ENCODE measurements around the gene CD19.

CD19 gene

GRCh38 chr16:28924762-28925385 is 6.9 kb upstream of the CD19 start, which contains the start of gene RABEP2:
Gene RABEP2 (minus strand): TSS chr16:28925238. CDS start chr16:28925163, 75 bp downstream.
- TF ChIP-seq CTCF (IDR thresholded peaks at IDR 0.05), result no peak

- no peak for TF ChIP-seq CTCF (IDR thresholded peaks at IDR 0.05)
These were observed 6.2 kb upstream of the CD19 start for GRCh38 chr16:28925386-28926228.

- TF ChIP-seq CTCF (IDR thresholded peaks at IDR 0.05), result no peak
These were observed 4.0 kb upstream of the CD19 start for GRCh38 chr16:28927815-28928214.

- TF ChIP-seq CTCF (IDR thresholded peaks at IDR 0.05), result no peak
These were observed 1.6 kb upstream of the CD19 start for GRCh38 chr16:28930203-28930602.

GRCh38 chr16:28930652-28931051 is 1.1 kb upstream of the CD19 start:
- TF ChIP-seq CTCF (IDR thresholded peaks at IDR 0.05), result no peak

- TF ChIP-seq CTCF (IDR thresholded peaks at IDR 0.05), result no peak
These were observed 769 bp downstream of the CD19 start for GRCh38 chr16:28932339-28933141.

GRCh38 chr16:28933171-28933570 is 1.4 kb downstream of the CD19 start:
- no peak for TF ChIP-seq CTCF (IDR thresholded peaks at IDR 0.05)

All from LNCAP (cell line).